Measurements from ENCODE around the gene TMEM238. TPM values are rescaled to one million over a fixed set of nuclear protein-coding genes. Genes with fewer than 3 reads are reported as not detected.
A peak's percentile ranks its signal among the peaks of the same experiment; 100 is the strongest.

Gene TMEM238
- polyA plus RNA-seq, 3 donors = 0.58 to 1.3 (median 0.78) TPM

- no peak for DNase-seq (ENCODE audit: extremely low read depth in 1 of 11, low read depth in 9 of 11, low spot score in 4 of 11)
Measured at GRCh38 chr19:55386493-55386971, 2.4 kb upstream of the TMEM238 start.

GRCh38 chr19:55385724-55386492 is 1.8 kb upstream of the TMEM238 start, which contains the start of gene RPL28:
Gene RPL28, plus strand, starts transcription at chr19:55385932. Its CDS starts 426 bp downstream, at chr19:55386358.
- peak; percentile 95 to 99 (median 98) for DNase-seq (ENCODE audit: extremely low read depth in 1 of 11, low read depth in 9 of 11, low spot score in 4 of 11)

- peak; percentile 87 to 97 (median 92) for DNase-seq (ENCODE audit: extremely low read depth in 1 of 11, low read depth in 9 of 11, low spot score in 4 of 11)
Measured at GRCh38 chr19:55384920-55385723, 1.0 kb upstream of the TMEM238 start.

GRCh38 chr19:55383279-55384130 is 587 bp downstream of the TMEM238 start:
- peak in 1 of 11 donors; percentile 65 for DNase-seq (ENCODE audit: extremely low read depth in 1 of 11, low read depth in 9 of 11, low spot score in 4 of 11)

- no peak for DNase-seq (ENCODE audit: extremely low read depth in 1 of 11, low read depth in 9 of 11, low spot score in 4 of 11)
Measured at GRCh38 chr19:55382522-55383054, 1.5 kb downstream of the TMEM238 start.

- DNase-seq (ENCODE audit: extremely low read depth in 1 of 11, low read depth in 9 of 11, low spot score in 4 of 11) = no peak
Measured at GRCh38 chr19:55382013-55382412, 2.1 kb downstream of the TMEM238 start.

- DNase-seq (ENCODE audit: extremely low read depth in 1 of 11, low read depth in 9 of 11, low spot score in 4 of 11) = no peak
Measured at GRCh38 chr19:55379174-55379573, 4.9 kb downstream of the TMEM238 start.

GRCh38 chr19:55377356-55378131 is 6.5 kb downstream of the TMEM238 start:
- no peak for DNase-seq (ENCODE audit: extremely low read depth in 1 of 11, low read depth in 9 of 11, low spot score in 4 of 11)

- no peak for DNase-seq (ENCODE audit: extremely low read depth in 1 of 11, low read depth in 9 of 11, low spot score in 4 of 11)
Measured at GRCh38 chr19:55376241-55376933, 7.7 kb downstream of the TMEM238 start, which contains the start of gene TMEM190. Gene TMEM190, plus strand, starts transcription at chr19:55376826. Its CDS starts 28 bp downstream, at chr19:55376854.

- no peak for DNase-seq (ENCODE audit: extremely low read depth in 1 of 11, low read depth in 9 of 11, low spot score in 4 of 11)
Measured at GRCh38 chr19:55373993-55374757, 9.9 kb downstream of the TMEM238 start.

GRCh38 chr19:55373306-55373992 is 10.6 kb downstream of the TMEM238 start:
- no peak for DNase-seq (ENCODE audit: extremely low read depth in 1 of 11, low read depth in 9 of 11, low spot score in 4 of 11)

GRCh38 chr19:55372316-55373081 is 11.6 kb downstream of the TMEM238 start:
- no peak for DNase-seq (ENCODE audit: extremely low read depth in 1 of 11, low read depth in 9 of 11, low spot score in 4 of 11)

- DNase-seq (ENCODE audit: extremely low read depth in 1 of 11, low read depth in 9 of 11, low spot score in 4 of 11) = no peak
Measured at GRCh38 chr19:55370305-55370988, 13.6 kb downstream of the TMEM238 start, which contains the start of gene IL11. Gene IL11, minus strand, starts transcription at chr19:55370463. Its CDS starts 153 bp downstream, at chr19:55370310.

GRCh38 chr19:55369653-55370304 is 14.3 kb downstream of the TMEM238 start:
- no peak for DNase-seq (ENCODE audit: extremely low read depth in 1 of 11, low read depth in 9 of 11, low spot score in 4 of 11)
